Karpas-422 (cell line): ENCODE measurements around the gene TPCN2. TPM values are rescaled to one million over a fixed set of nuclear protein-coding genes. Genes with fewer than 3 reads are reported as not detected.

Source experiments
- DNase-seq: peaks from one replicate; pipeline ENCODE4 v3.0.0-alpha.2; 2015
- H2AFZ ChIP-seq: fragments of 200-600 bp; sonication (generic); 2 replicates; pipeline ENCODE4 v1.6.1; 2014; ENCODE audit warnings: antibody characterized with exemption, low read length, mixed read lengths
- H3K27ac ChIP-seq: fragments of 200-600 bp; sonication (generic); 2 replicates; pipeline ENCODE4 v1.5.1; 2014; ENCODE audit warnings: mild to moderate bottlenecking, low read length, moderate library complexity
- H3K27me3 ChIP-seq: fragments of 200-600 bp; sonication (generic); 2 replicates; pipeline ENCODE4 v1.6.1; 2014; ENCODE audit warnings: low read length, mixed read lengths
- H3K36me3 ChIP-seq: fragments of 200-600 bp; sonication (generic); 2 replicates; pipeline ENCODE4 v1.6.1; 2014; ENCODE audit warnings: low read length, mixed read lengths; ENCODE audit not compliant: insufficient read depth
- H3K4me1 ChIP-seq: fragments of 200-600 bp; sonication (generic); 2 replicates; pipeline ENCODE4 v1.6.1; 2014; ENCODE audit warnings: mild to moderate bottlenecking, low read length, mixed read lengths
- H3K4me2 ChIP-seq: fragments of 200-600 bp; sonication (generic); 2 replicates; pipeline ENCODE4 v1.6.1; 2014; ENCODE audit warnings: low read length, low read depth, mild to moderate bottlenecking; ENCODE audit not compliant: poor library complexity, severe bottlenecking
- H3K4me3 ChIP-seq: fragments of 200-600 bp; sonication (generic); 2 replicates; pipeline ENCODE4 v1.5.1; 2014; ENCODE audit warnings: mild to moderate bottlenecking, antibody characterized with exemption, low read length, mixed read lengths
- H3K79me2 ChIP-seq: fragments of 200-600 bp; sonication (generic); 2 replicates; pipeline ENCODE4 v1.6.1; 2014; ENCODE audit warnings: mild to moderate bottlenecking, low read length, mixed read lengths
- H3K9ac ChIP-seq: fragments of 200-600 bp; sonication (generic); 2 replicates; pipeline ENCODE4 v1.6.0; 2014; ENCODE audit warnings: low read length
- H3K9me2 ChIP-seq: fragments of 200-600 bp; sonication (generic), shearing (Covaris generic); replicated peaks from 2 replicates; pipeline ENCODE4 v1.6.0; 2014; ENCODE audit warnings: mild to moderate bottlenecking, low read length, moderate library complexity; ENCODE audit not compliant: insufficient read depth
- H3K9me3 ChIP-seq: fragments of 300-700, 200-600 bp; sonication (generic); 2 replicates; pipeline ENCODE4 v1.6.1; 2014; ENCODE audit warnings: low read length, mixed read lengths
- H4K20me1 ChIP-seq: fragments of 200-600 bp; sonication (generic); 2 replicates; pipeline ENCODE4 v1.6.1; 2014; ENCODE audit warnings: mild to moderate bottlenecking, antibody characterized with exemption, low read length, low read depth; ENCODE audit not compliant: insufficient read depth
- total RNA-seq: library from RNA; depleted of rRNA; stranded (reverse); fragments of >200 nt; shearing (Covaris generic); gene quantifications from 2 replicates; pipeline ENCODE4 v1.2.3, GENCODE V29; 2014; ENCODE audit warnings: low replicate concordance

The TPCN2 gene
- total RNA-seq, 1 experiment from 2014 or later: 37.6 TPM

- H3K9ac ChIP-seq: no peak overlapping the region
- no peaks in the 10 kb centered on the region for H3K4me1 ChIP-seq
- no peaks in the 10 kb centered on the region for H3K27me3 ChIP-seq
- no peaks in the 10 kb centered on the region for H3K9me2 ChIP-seq
- H4K20me1 ChIP-seq: peaks cover 57% of the 10 kb centered on the region
- no peak overlapping the region for H3K27ac ChIP-seq
- H3K4me2 ChIP-seq: no peak overlapping the region
- no peak overlapping the region for H3K4me3 ChIP-seq
- DNase-seq: no peak
- H2AFZ ChIP-seq: no peak overlapping the region
- peaks cover 47% of the 10 kb centered on the region for H3K36me3 ChIP-seq
- no peaks in the 10 kb centered on the region for H3K79me2 ChIP-seq
- no peaks in the 10 kb centered on the region for H3K9me3 ChIP-seq
Measured at GRCh38 chr11:69091638-69092165, 43.0 kb downstream of the TPCN2 start.

- no peak overlapping the region for H3K9ac ChIP-seq
- no peaks in the 10 kb centered on the region for H3K27me3 ChIP-seq
- H3K4me1 ChIP-seq: no peaks in the 10 kb centered on the region
- H3K9me2 ChIP-seq: no peaks in the 10 kb centered on the region
- no peaks in the 10 kb centered on the region for H3K9me3 ChIP-seq
- H2AFZ ChIP-seq: no peak overlapping the region
- H3K27ac ChIP-seq: no peak overlapping the region
- peaks cover 47% of the 10 kb centered on the region for H3K36me3 ChIP-seq
- DNase-seq: no peak
- peaks cover 57% of the 10 kb centered on the region for H4K20me1 ChIP-seq
- H3K4me2 ChIP-seq: no peak overlapping the region
- H3K4me3 ChIP-seq: no peak overlapping the region
- no peaks in the 10 kb centered on the region for H3K79me2 ChIP-seq
Measured at GRCh38 chr11:69092263-69092662, 43.5 kb downstream of the TPCN2 start.

GRCh38 chr11:69093106-69093505 is 44.4 kb downstream of the TPCN2 start:
- Histone ChIP-seq H4K20me1 (peaks cover 50% of the 10 kb centered on the region), H3K9me2 (no peaks in the 10 kb centered on the region), H3K9ac (no peak overlapping the region), H3K4me3 (no peak overlapping the region), H3K79me2 (no peaks in the 10 kb centered on the region), H3K9me3 (no peaks in the 10 kb centered on the region), H3K36me3 (peaks cover 44% of the 10 kb centered on the region), H3K4me1 (no peaks in the 10 kb centered on the region), H3K27me3 (no peaks in the 10 kb centered on the region), H3K27ac (no peak overlapping the region), H2AFZ (no peak overlapping the region), H3K4me2 (no peak overlapping the region)
- DNase-seq: no peak

- Histone ChIP-seq H3K36me3 (peaks cover 34% of the 10 kb centered on the region), H2AFZ (no peak overlapping the region), H3K27me3 (no peaks in the 10 kb centered on the region), H3K4me2 (no peak overlapping the region), H3K9ac (no peak overlapping the region), H3K27ac (no peak overlapping the region), H4K20me1 (peaks cover 41% of the 10 kb centered on the region), H3K4me3 (no peak overlapping the region), H3K79me2 (no peaks in the 10 kb centered on the region), H3K9me2 (no peaks in the 10 kb centered on the region), H3K9me3 (no peaks in the 10 kb centered on the region), H3K4me1 (no peaks in the 10 kb centered on the region)
- DNase-seq: no peak
Measured at GRCh38 chr11:69094111-69094914, 45.6 kb downstream of the TPCN2 start.

GRCh38 chr11:69094915-69095290 is 46.2 kb downstream of the TPCN2 start:
- H4K20me1 ChIP-seq: peaks cover 35% of the 10 kb centered on the region
- H2AFZ ChIP-seq: no peak overlapping the region
- peaks cover 29% of the 10 kb centered on the region for H3K36me3 ChIP-seq
- H3K4me1 ChIP-seq: no peaks in the 10 kb centered on the region
- H3K4me3 ChIP-seq: no peak overlapping the region
- H3K9me3 ChIP-seq: no peaks in the 10 kb centered on the region
- no peaks in the 10 kb centered on the region for H3K9me2 ChIP-seq
- peak; percentile 72 for DNase-seq
- H3K9ac ChIP-seq: no peak overlapping the region
- H3K79me2 ChIP-seq: no peaks in the 10 kb centered on the region
- H3K4me2 ChIP-seq: no peak overlapping the region
- H3K27me3 ChIP-seq: no peaks in the 10 kb centered on the region
- H3K27ac ChIP-seq: no peak overlapping the region

- no peak overlapping the region for H3K4me3 ChIP-seq
- H3K36me3 ChIP-seq: peaks cover 25% of the 10 kb centered on the region
- H3K9me3 ChIP-seq: no peaks in the 10 kb centered on the region
- no peak overlapping the region for H3K27ac ChIP-seq
- H2AFZ ChIP-seq: no peak overlapping the region
- no peaks in the 10 kb centered on the region for H3K9me2 ChIP-seq
- H3K4me1 ChIP-seq: no peaks in the 10 kb centered on the region
- no peaks in the 10 kb centered on the region for H3K79me2 ChIP-seq
- DNase-seq: no peak
- H3K9ac ChIP-seq: no peak overlapping the region
- peaks cover 35% of the 10 kb centered on the region for H4K20me1 ChIP-seq
- H3K4me2 ChIP-seq: no peak overlapping the region
- no peaks in the 10 kb centered on the region for H3K27me3 ChIP-seq
Measured at GRCh38 chr11:69095300-69095699, 46.6 kb downstream of the TPCN2 start.

GRCh38 chr11:69096473-69096872 is 47.7 kb downstream of the TPCN2 start:
- H2AFZ ChIP-seq: no peak overlapping the region
- no peak overlapping the region for H3K27ac ChIP-seq
- H3K9ac ChIP-seq: no peak overlapping the region
- no peaks in the 10 kb centered on the region for H3K4me1 ChIP-seq
- no peaks in the 10 kb centered on the region for H3K79me2 ChIP-seq
- DNase-seq: no peak
- H3K9me2 ChIP-seq: no peaks in the 10 kb centered on the region
- no peaks in the 10 kb centered on the region for H3K9me3 ChIP-seq
- peaks cover 34% of the 10 kb centered on the region for H4K20me1 ChIP-seq
- no peak overlapping the region for H3K4me3 ChIP-seq
- peaks cover 18% of the 10 kb centered on the region for H3K36me3 ChIP-seq
- H3K27me3 ChIP-seq: no peaks in the 10 kb centered on the region
- no peak overlapping the region for H3K4me2 ChIP-seq

- Histone ChIP-seq H3K4me3 (no peak overlapping the region), H3K27ac (no peak overlapping the region), H3K36me3 (peaks cover 10% of the 10 kb centered on the region; the same call in 1 of the 2 replicates), H3K9me2 (no peaks in the 10 kb centered on the region), H3K27me3 (no peaks in the 10 kb centered on the region), H4K20me1 (peaks cover 28% of the 10 kb centered on the region), H3K79me2 (no peaks in the 10 kb centered on the region), H3K4me2 (no peak overlapping the region), H3K4me1 (no peaks in the 10 kb centered on the region), H3K9me3 (no peaks in the 10 kb centered on the region), H3K9ac (no peak overlapping the region), H2AFZ (no peak overlapping the region)
- DNase-seq: no peak
Measured at GRCh38 chr11:69097263-69097662, 48.5 kb downstream of the TPCN2 start.
